NK-92 (cell line): ENCODE measurements around the gene TCP11L2.
"Not testable (repeated sequence)": the region's sequence is repeated elsewhere in the genome, so short reads cannot be mapped to it uniquely, and the experiment has no call there.

Experiments
- DNase-seq: peaks from one replicate; lab custom pipeline; 2025; ENCODE audit not compliant: unreplicated experiment; lab: John Stamatoyannopoulos, UW

The TCP11L2 gene

GRCh38 chr12:106341086-106341877 is 38.7 kb downstream of the TCP11L2 start:
- no peak for DNase-seq

GRCh38 chr12:106342397-106343213 is 40.1 kb downstream of the TCP11L2 start:
- no peak for DNase-seq

- no peak for DNase-seq
These were observed 40.6 kb downstream of the TCP11L2 start for GRCh38 chr12:106343214-106343528.

GRCh38 chr12:106344131-106344530 is 41.6 kb downstream of the TCP11L2 start:
- DNase-seq = no peak

GRCh38 chr12:106345746-106346145 is 43.2 kb downstream of the TCP11L2 start:
- DNase-seq = no peak

GRCh38 chr12:106348411-106348810 is 45.9 kb downstream of the TCP11L2 start:
- DNase-seq = no peak

GRCh38 chr12:106353175-106353574 is 50.6 kb downstream of the TCP11L2 start:
- no peak for DNase-seq

GRCh38 chr12:106357549-106358395 is 55.2 kb downstream of the TCP11L2 start, which contains the start of gene POLR3B:
POLR3B (plus strand) TSS chr12:106357748; CDS start chr12:106357880, 132 bp downstream.
- peak; percentile 60 for DNase-seq

- DNase-seq = no peak
These were observed 56.1 kb downstream of the TCP11L2 start for GRCh38 chr12:106358396-106359241.

- no peak for DNase-seq
These were observed 57.3 kb downstream of the TCP11L2 start for GRCh38 chr12:106359646-106360399.

- DNase-seq = no peak
These were observed 58.0 kb downstream of the TCP11L2 start for GRCh38 chr12:106360400-106360994.

GRCh38 chr12:106362971-106363370 is 60.4 kb downstream of the TCP11L2 start:
- no peak for DNase-seq

GRCh38 chr12:106364261-106364660 is 61.7 kb downstream of the TCP11L2 start:
- DNase-seq = no peak

GRCh38 chr12:106369624-106370346 is 67.3 kb downstream of the TCP11L2 start:
- no peak for DNase-seq

GRCh38 chr12:106378788-106379187 is 76.3 kb downstream of the TCP11L2 start:
- DNase-seq = no peak

GRCh38 chr12:106380954-106381353 is 78.4 kb downstream of the TCP11L2 start:
- DNase-seq = no peak

- not testable (repeated sequence) for DNase-seq
These were observed 79.3 kb downstream of the TCP11L2 start for GRCh38 chr12:106381866-106382265.

GRCh38 chr12:106386813-106387535 is 84.4 kb downstream of the TCP11L2 start:
- DNase-seq = no peak
